NCI-H524 treated with DMSO at 0.1 percent for 48 hours (cell line): ENCODE results near the gene KLF14.
"Not testable (repeated sequence)": the region's sequence is repeated elsewhere in the genome, so short reads cannot be mapped to it uniquely, and the experiment has no call there.

Experiments used
- DNase-seq: peaks from one replicate; lab custom pipeline; 2025; lab: John Stamatoyannopoulos, UW

The KLF14 gene

DNA sequence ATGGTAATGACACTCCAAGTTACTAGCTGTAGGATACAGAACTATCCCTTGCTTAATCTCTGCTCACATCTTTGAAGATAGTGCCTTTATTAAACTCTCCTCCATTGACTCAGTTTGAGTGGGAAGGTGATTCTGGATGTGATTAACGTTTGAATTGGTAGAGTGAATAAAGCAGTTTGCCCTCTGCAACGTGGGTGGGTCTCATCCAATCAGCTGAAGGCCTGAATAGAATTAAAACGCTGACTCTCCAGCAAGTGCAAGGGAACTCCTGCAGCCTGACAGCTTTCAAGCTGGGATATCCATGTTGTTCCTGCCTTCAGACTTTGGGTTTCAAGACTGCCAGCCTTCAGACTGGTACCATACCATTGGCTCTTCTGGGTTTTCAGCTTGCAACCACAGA, 21.6 kb downstream of the KLF14 start:
- DNase-seq = no peak

DNA sequence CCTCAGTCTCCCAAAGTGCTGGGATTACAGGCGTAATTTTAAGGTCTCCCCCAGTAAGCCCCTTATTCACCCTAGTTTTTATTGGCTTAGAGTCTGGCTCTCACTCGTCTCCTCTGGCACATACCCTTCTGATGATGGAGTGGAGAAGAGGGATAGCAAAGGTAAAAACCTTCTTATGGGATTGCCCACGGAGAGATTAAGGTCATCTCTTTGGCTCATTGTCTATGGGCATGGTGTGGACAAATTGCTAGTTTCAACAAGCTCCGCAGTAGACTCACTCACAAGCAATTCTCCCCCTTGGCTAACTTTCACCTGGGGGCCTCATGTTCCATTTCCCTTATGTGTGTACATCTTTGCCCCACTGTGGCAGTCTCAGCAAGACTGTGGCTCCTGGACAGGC, 25.2 kb downstream of the KLF14 start:
- no peak for DNase-seq

DNA sequence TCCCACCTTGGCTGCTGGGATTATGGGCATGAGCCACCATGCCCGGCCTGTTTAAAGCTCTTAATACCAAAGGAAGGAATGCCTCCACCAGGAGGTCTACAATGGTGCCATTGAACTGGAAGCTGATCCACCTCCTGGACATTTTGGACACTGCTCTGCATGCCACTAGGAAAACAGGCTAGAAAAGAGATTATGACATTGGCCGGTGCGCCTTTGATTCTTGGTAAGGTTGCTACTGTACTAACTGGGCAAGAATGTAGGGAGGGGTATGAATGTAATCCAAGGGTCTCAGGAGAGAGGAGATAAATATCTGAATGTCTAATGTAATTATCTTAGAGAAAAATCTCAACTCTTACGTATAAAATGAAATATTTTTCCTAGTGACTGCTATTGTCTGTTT, 26.0 kb downstream of the KLF14 start:
- DNase-seq = no peak

DNA sequence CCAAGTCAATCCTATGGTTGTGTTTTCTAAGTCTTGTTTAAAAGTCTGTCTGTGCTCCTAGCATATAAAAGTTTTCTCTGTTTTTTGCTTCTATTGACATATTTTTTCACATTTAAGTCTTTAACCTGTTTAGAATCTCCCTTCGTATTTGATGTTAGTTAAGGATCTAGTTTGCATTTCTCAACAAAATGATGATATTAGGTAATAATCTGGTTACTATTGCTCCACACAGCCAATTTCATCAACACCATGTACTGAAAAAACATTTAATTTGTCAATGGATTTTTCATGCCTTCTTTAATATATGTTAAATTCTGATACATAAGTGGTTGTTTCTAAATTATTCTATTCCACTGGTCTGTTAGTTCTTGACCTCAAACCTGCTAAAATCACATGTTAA, 30.2 kb downstream of the KLF14 start:
- no peak for DNase-seq

DNA sequence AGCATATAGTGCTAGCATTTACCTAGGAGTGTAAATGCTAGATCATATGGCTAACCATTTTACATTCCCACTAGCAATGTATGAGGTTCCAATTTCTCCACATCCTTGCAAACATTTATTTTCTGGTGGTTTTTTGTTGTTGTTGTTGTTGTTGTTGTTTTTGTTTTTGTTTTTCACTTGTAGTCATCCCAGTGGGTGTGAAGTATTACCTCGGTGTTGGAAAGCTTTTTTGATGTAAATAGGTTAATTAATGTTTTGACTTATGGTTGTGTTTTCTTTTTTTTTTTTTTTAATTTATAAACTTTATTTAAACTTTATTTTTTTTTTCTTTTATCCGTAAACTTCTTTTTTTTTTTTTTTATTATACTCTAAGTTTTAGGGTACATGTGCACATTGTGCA, 32.4 kb downstream of the KLF14 start:
- no peak for DNase-seq

DNA sequence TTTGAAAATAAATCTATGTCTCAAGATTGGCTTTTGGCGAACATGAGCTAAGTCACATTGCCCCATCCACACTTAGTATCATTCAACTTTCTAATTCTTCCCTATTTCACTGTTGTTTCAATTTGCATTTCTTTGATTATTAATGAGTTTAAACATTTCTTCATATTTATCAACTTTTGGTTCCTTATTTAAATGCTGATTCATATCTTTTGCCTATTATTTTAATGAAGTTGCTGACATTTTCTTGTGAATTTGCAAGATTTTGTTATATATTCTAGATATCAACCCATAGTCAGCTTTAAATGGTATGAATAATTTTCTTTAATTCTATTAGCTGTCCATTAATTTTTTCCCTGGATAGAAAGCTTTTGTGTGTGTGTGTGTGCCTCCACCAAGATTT, 33.2 kb downstream of the KLF14 start:
- DNase-seq = no peak

DNA sequence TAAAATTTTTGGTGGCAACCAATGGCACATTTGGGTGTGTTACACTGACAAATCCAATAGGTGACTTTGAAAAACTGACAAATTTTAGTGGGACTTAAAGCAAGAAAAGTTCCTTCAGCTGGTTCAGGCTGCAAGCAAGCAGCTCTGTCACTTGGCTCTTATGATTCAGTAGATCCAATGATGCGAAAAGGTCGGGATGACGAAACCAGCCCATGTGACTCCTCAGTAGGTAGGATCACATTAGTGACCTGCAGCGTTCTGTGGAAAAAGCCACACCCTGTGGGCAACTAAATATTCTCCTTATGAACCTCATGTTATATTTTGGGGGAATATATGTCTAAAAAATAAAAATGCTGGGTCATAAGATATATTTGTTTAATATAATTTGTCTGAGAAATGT, 34.3 kb downstream of the KLF14 start:
- no peak for DNase-seq

DNA sequence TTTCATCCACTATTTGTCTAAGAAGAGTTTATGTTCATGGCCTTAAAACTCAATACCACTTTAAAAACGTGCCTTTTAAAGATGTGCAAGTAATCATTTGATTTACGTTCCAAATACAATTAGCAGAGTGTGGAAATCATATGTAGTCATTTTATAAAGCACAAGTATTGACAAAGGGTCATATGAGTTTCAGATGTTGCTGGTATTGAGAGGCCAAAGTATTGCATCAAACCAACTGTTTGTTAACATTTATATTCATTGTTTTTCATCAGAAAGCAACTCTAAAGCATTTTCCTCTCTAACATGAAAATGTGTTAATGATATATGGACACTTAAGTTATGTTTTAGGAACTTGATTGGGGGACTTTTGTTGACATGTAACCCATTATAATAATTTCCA, 36.2 kb downstream of the KLF14 start:
- DNase-seq = no peak

DNA sequence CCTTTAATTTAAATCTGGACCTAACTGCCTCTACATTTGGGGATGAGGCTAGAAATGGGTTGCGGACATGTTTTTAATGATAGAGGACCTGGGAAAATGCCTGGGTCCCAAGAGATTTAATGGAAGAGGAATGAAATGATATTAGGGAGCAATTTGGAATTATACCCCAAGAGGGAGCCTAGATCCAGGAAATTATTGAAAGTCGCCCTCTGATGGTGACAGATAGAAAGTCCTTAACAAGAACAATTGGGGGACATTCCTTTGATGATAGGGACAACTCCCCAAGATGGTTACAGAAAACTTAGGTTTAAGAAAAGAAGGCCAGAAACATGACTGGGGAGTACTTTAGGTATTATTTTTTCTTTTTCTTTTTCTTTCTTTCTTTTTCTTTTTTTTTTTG, 38.2 kb downstream of the KLF14 start:
- DNase-seq = no peak

DNA sequence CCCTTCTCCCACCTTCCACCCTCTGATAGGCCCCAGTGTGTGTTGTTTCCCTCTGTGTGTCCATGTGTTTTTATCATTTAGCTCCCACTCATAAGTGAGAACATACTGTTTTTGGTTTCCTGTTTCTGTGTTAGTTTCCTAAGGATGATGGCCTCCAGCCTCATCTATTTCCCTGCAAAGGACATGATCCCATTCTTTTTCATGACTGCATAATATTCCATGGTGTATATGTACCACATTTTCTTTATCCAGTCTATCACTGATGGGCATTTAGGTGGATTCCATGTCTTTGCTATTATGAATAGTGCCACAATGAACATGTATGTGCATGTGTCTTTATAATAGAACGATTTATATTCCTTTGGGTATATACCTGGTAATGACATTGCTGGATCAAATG, 41.6 kb downstream of the KLF14 start:
- DNase-seq = not testable (repeated sequence)

DNA sequence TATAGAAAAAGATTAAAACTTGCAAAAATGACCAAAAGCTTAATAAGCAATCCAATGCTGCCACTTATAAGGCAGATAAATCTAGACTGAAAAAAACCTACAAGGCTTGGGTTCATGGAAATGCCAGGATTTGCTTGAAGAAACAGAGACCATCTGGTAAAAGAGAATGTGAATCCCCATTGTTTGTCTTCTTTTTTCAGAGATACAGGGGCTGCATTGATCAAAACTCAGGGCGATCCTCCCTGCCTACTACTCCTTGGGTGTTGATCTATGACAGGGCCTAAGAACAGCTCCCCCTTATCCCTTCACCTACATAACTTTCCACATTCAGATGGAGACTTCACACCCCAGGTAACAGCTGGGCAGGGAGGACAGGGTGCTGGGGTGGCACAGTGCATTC, 44.3 kb downstream of the KLF14 start:
- no peak for DNase-seq

DNA sequence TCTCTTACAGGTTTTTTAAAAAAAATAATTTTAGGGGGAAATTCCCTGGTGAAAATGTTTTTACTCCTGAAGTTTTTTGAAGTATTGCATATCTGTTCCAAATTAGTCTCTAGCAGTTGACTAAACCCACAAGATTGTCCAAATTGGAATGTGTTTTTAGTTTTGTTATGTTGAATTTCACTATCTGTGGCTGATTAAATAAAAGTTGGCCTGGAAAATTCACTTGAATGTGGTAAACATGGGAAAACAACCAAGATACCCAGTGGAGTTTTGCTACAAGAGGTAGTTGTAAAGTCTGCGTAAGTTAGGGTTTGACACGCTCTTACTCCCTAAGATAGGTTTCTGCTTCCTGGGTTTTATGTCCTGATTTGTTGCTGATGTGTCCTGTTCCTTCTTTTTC, 51.0 kb downstream of the KLF14 start:
- DNase-seq = no peak
